Mesendoderm (in vitro differentiated cells): Measurements from ENCODE around the gene MEA1.
A peak's percentile ranks its signal among the peaks of the same experiment; 100 is the strongest.

Source experiments
- DNase-seq: peaks from one replicate; pipeline ENCODE4 v3.0.0; 2013
- H2AK5ac ChIP-seq: 2 replicates; pipeline ENCODE4 v1.6.1; 2013; ENCODE audit warnings: low read length, inconsistent platforms
- H2BK120ac ChIP-seq: 2 replicates; pipeline ENCODE4 v1.6.1; 2013; ENCODE audit warnings: low read depth, mild to moderate bottlenecking, low read length, moderate library complexity, mixed read lengths
- H2BK15ac ChIP-seq: replicated peaks from 2 replicates; pipeline ENCODE4 v1.6.1; 2013; ENCODE audit warnings: low read depth, mild to moderate bottlenecking, moderate library complexity
- H2BK5ac ChIP-seq: 2 replicates; pipeline ENCODE4 v1.6.1; 2013; ENCODE audit warnings: low read length, inconsistent platforms
- H3K18ac ChIP-seq: 2 replicates; pipeline ENCODE4 v1.6.1; 2013; ENCODE audit warnings: mild to moderate bottlenecking, low read length, mixed read lengths
- H3K23ac ChIP-seq: one replicate; pipeline ENCODE4 v1.6.1; 2013; ENCODE audit warnings: low read length
- H3K27ac ChIP-seq: 2 replicates; pipeline ENCODE4 v1.5.1; 2013; ENCODE audit warnings: low read depth, mild to moderate bottlenecking, inconsistent platforms, low read length, moderate library complexity
- H3K27me3 ChIP-seq: 2 replicates; pipeline ENCODE4 v1.6.1; 2013; ENCODE audit warnings: low read length, control low read depth, mild to moderate bottlenecking, inconsistent platforms; ENCODE audit not compliant: insufficient read depth, poor library complexity
- H3K36me3 ChIP-seq: 2 replicates; pipeline ENCODE4 v1.6.1; 2013; ENCODE audit warnings: low read length, inconsistent platforms; ENCODE audit not compliant: control insufficient read depth, insufficient read depth
- H3K4ac ChIP-seq: one replicate; pipeline ENCODE4 v1.6.1; 2013; ENCODE audit warnings: low read depth, mild to moderate bottlenecking, low read length, moderate library complexity
- H3K4me1 ChIP-seq: 2 replicates; pipeline ENCODE4 v1.6.1; 2013; ENCODE audit warnings: low read depth, low read length, inconsistent platforms; ENCODE audit not compliant: control insufficient read depth
- H3K4me2 ChIP-seq: 2 replicates; pipeline ENCODE4 v1.6.1; 2013; ENCODE audit warnings: low read length
- H3K4me3 ChIP-seq: 2 replicates; pipeline ENCODE4 v1.5.1; 2013; ENCODE audit warnings: mild to moderate bottlenecking, low read length
- H3K56ac ChIP-seq: one replicate; pipeline ENCODE4 v1.6.1; 2013; ENCODE audit warnings: low read length
- H3K79me1 ChIP-seq: 2 replicates; pipeline ENCODE4 v1.6.1; 2013; ENCODE audit warnings: low read length, inconsistent platforms
- H3K79me2 ChIP-seq: 2 replicates; pipeline ENCODE4 v1.6.1; 2013; ENCODE audit warnings: mild to moderate bottlenecking, low read length; ENCODE audit not compliant: control insufficient read depth, insufficient read depth
- H3K9ac ChIP-seq: 2 replicates; pipeline ENCODE4 v1.6.1; 2013; ENCODE audit warnings: low read length, inconsistent platforms
- H4K5ac ChIP-seq: one replicate; pipeline ENCODE4 v1.6.1; 2013; ENCODE audit warnings: low read length
- H4K8ac ChIP-seq: one replicate; pipeline ENCODE4 v1.6.1; 2013; ENCODE audit warnings: low read depth, mild to moderate bottlenecking, control low read depth, low read length, moderate library complexity
- WGBS: extraction: QIAGEN DNeasy Blood & Tissue Kit; methylation state at CpG from one replicate; pipeline ENCODE4 v1.1.7; 2013; ENCODE audit warnings: low lambda C conversion rate, missing lambda C conversion rate; ENCODE audit not compliant: insufficient coverage; ENCODE audit errors: extremely low coverage; 5-methylcytosine and 5-hydroxymethylcytosine counted together

The MEA1 gene

DNA sequence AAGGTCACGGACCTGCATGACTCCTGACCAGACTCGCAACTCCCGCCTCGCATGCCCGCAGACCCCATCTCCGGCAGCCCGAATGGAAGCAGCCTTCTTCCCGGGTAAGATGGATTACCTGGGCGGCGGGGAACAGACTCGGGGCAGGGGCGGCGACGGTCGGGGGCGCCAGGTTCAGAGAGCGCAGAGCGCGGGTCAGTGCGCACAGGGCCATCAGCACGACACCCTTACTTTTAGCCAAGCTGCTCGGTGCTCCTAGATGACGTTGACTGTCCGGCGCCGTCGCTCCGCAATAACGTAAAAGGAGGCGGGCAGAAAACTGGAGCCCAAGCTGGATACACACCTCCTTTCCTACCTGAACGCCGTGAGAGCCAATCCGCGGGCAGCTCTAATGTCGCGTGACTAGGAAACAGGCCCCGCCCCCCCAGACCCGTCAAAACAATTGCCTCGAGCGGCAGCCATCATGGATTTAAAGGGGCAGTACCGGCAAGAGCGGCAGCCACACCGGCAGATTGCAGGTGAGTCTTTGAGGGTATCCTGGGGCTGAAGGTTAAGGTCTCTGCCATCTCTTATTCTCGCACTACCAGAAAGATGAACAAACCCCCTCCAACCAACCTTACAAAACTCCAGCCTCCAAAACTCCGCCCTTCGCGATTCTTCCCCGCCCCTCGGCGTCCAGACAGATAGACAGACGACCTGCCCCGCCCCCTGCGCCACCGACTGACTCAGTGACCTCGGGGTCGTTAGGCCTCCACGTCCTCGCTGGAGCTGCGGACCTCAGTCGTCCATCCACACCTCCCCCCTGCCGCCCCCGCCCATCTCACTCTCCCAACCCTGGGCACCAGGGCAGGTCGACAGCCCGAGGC, 45.7 kb upstream of the MEA1 start, which contains the start of the genes KLC4 and MRPL2:
TSS of gene KLC4 (plus strand) at position 464 of the 866 bp plus-strand sequence. CDS start 1,705 bp downstream, outside the sequence.
TSS of gene MRPL2 (minus strand) at position 267 of the 866 bp plus-strand sequence. CDS start at position 214, 53 bp downstream.
- H3K4me3 ChIP-seq, result peak within 1 kb of the TSS; percentile 97
- H3K4me1 ChIP-seq, result peaks cover 6% of the 10 kb centered on the region
- H4K8ac ChIP-seq, result no peak within 1 kb of the TSS
- peak within 1 kb of the TSS; percentile 60 for H3K27ac ChIP-seq
- no CpG with 5 or more reads among the region's 64 CpGs for WGBS
- H3K4me2 ChIP-seq, result peak within 1 kb of the TSS; percentile 98
- H3K79me2 ChIP-seq, result peaks cover 13% of the 10 kb centered on the region
- H3K9ac ChIP-seq, result peak within 1 kb of the TSS; percentile 92
- H3K18ac ChIP-seq, result peak within 1 kb of the TSS; percentile 88
- peaks cover 17% of the 10 kb centered on the region for H3K79me1 ChIP-seq
- no peaks in the 10 kb centered on the region for H3K27me3 ChIP-seq
- H2BK15ac ChIP-seq, result no peak within 1 kb of the TSS
- H2BK120ac ChIP-seq, result no peak within 1 kb of the TSS
- no peak within 1 kb of the TSS for H3K23ac ChIP-seq
- DNase-seq, result peak; percentile 100
- H2AK5ac ChIP-seq, result peak within 1 kb of the TSS; percentile 90
- H3K4ac ChIP-seq, result peak within 1 kb of the TSS; percentile 88
- peak within 1 kb of the TSS; percentile 90 for H2BK5ac ChIP-seq
- H4K5ac ChIP-seq, result peak within 1 kb of the TSS; percentile 12
- peak within 1 kb of the TSS; percentile 95 for H3K56ac ChIP-seq
- no peaks in the 10 kb centered on the region for H3K36me3 ChIP-seq

DNA sequence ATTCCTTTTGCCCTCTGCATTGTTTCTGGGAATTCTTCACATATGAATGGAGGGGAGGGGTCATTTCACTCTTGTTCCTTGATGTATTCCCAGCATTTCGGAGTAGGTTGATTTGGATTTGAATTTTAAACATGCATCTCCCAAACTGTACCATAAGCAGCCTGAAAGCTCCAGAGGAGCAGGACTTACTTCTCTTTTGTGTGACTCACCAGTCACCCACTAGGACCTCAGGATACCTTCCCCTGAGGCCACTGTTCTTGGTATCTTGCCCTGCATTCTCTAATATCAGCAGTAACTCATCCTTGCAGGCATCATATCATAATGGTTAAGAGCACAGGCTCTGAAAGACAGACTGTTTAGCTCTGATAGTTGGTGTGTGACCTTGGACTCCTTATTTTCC, 44.8 kb upstream of the MEA1 start:
- H3K4me2 ChIP-seq, result peak overlapping the region; percentile 98
- H3K27me3 ChIP-seq, result no peaks in the 10 kb centered on the region
- H3K56ac ChIP-seq, result peak overlapping the region; percentile 95
- H3K18ac ChIP-seq, result no peak overlapping the region
- no peak overlapping the region for H2BK120ac ChIP-seq
- WGBS, result no CpG with 5 or more reads among the region's 1 CpG
- no peak overlapping the region for H2BK15ac ChIP-seq
- H4K5ac ChIP-seq, result no peak overlapping the region
- no peak for DNase-seq
- H3K27ac ChIP-seq, result no peak overlapping the region
- peaks cover 6% of the 10 kb centered on the region for H3K4me1 ChIP-seq
- no peak overlapping the region for H3K23ac ChIP-seq
- peak overlapping the region; percentile 92 for H3K9ac ChIP-seq
- peaks cover 17% of the 10 kb centered on the region for H3K79me1 ChIP-seq
- peaks cover 13% of the 10 kb centered on the region for H3K79me2 ChIP-seq
- peak overlapping the region; percentile 71 for H2AK5ac ChIP-seq
- H4K8ac ChIP-seq, result no peak overlapping the region
- no peaks in the 10 kb centered on the region for H3K36me3 ChIP-seq
- no peak overlapping the region for H3K4ac ChIP-seq
- no peak overlapping the region for H2BK5ac ChIP-seq
- peak overlapping the region; percentile 97 for H3K4me3 ChIP-seq

DNA sequence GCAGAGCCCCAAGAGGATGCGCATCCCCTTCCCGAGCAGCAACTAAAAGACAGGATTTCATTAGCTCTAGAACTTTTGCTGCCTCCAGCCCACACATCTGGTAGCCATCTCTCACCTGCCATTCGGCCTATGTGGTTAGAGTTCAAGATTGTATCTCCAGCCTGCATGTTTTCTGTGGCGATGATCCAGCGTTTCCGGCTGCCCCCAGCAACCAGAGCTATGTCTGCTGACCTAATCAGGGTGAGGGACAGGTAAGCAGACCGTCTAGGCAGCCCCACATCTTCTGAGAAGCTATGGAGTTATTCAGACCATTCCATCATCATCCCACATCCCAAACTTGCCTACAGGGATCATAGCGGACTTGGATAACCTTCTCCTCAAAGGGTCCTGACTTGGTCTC, 42.2 kb upstream of the MEA1 start:
- no peak overlapping the region for H3K27ac ChIP-seq
- H3K56ac ChIP-seq, result no peak overlapping the region
- peaks cover 16% of the 10 kb centered on the region for H3K79me2 ChIP-seq
- H3K4me2 ChIP-seq, result no peak overlapping the region
- DNase-seq, result no peak
- H3K4ac ChIP-seq, result no peak overlapping the region
- WGBS, result no CpG with 5 or more reads among the region's 8 CpGs
- H2AK5ac ChIP-seq, result no peak overlapping the region
- H3K18ac ChIP-seq, result no peak overlapping the region
- H4K5ac ChIP-seq, result no peak overlapping the region
- H3K36me3 ChIP-seq, result no peaks in the 10 kb centered on the region
- H3K79me1 ChIP-seq, result peaks cover 26% of the 10 kb centered on the region
- H3K4me1 ChIP-seq, result peaks cover 10% of the 10 kb centered on the region
- H4K8ac ChIP-seq, result no peak overlapping the region
- H2BK120ac ChIP-seq, result no peak overlapping the region
- no peaks in the 10 kb centered on the region for H3K27me3 ChIP-seq
- no peak overlapping the region for H2BK15ac ChIP-seq
- H3K4me3 ChIP-seq, result no peak overlapping the region
- H3K9ac ChIP-seq, result no peak overlapping the region
- no peak overlapping the region for H3K23ac ChIP-seq
- H2BK5ac ChIP-seq, result no peak overlapping the region

DNA sequence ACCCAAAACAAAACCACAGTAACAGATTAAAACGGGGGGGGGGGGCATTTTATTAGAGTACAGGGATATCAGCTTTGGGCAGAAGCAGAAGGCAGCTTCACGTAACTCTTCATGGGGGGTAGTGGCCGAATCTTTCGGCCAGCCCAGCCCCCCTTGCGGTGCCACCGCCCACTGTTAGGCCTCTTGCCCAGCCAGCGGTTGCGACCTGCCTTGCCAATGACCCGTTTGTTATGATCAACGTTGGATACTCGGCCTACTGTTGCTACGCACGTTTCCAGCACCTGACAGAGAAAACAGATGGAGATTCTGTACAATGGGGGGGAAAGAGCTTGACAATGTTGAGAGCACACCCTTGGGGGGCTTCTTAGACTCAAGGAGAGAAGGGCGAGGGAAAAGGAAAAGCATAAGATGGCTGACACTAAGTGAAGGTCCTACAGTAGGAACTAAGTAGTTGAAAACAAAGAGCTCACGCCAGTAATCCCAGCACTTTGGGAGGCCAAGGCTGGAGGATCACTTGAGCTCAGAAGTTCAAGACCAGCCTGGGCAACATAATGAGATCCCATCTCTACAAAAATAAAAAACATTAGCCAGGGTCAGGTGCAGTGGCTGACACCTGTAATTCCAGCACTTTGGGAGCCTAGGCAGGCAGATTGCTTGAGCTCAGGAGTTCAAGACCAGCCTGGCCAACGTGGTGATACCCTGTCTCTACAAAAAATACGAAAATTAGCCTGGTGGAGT, 40.6 kb upstream of the MEA1 start:
- H2AK5ac ChIP-seq, result no peak overlapping the region
- peaks cover 2% of the 10 kb centered on the region for H3K36me3 ChIP-seq
- no peak overlapping the region for H2BK15ac ChIP-seq
- H2BK5ac ChIP-seq, result no peak overlapping the region
- WGBS, result no CpG with 5 or more reads among the region's 17 CpGs
- H3K4me2 ChIP-seq, result no peak overlapping the region
- H3K56ac ChIP-seq, result no peak overlapping the region
- H2BK120ac ChIP-seq, result no peak overlapping the region
- peak overlapping the region; percentile 39 for H3K9ac ChIP-seq
- no peak for DNase-seq
- no peak overlapping the region for H3K4ac ChIP-seq
- H3K79me2 ChIP-seq, result peaks cover 16% of the 10 kb centered on the region
- peaks cover 8% of the 10 kb centered on the region for H3K4me1 ChIP-seq
- no peak overlapping the region for H3K18ac ChIP-seq
- no peaks in the 10 kb centered on the region for H3K27me3 ChIP-seq
- no peak overlapping the region for H4K5ac ChIP-seq
- H4K8ac ChIP-seq, result no peak overlapping the region
- no peak overlapping the region for H3K23ac ChIP-seq
- peaks cover 24% of the 10 kb centered on the region for H3K79me1 ChIP-seq
- no peak overlapping the region for H3K4me3 ChIP-seq
- no peak overlapping the region for H3K27ac ChIP-seq

DNA sequence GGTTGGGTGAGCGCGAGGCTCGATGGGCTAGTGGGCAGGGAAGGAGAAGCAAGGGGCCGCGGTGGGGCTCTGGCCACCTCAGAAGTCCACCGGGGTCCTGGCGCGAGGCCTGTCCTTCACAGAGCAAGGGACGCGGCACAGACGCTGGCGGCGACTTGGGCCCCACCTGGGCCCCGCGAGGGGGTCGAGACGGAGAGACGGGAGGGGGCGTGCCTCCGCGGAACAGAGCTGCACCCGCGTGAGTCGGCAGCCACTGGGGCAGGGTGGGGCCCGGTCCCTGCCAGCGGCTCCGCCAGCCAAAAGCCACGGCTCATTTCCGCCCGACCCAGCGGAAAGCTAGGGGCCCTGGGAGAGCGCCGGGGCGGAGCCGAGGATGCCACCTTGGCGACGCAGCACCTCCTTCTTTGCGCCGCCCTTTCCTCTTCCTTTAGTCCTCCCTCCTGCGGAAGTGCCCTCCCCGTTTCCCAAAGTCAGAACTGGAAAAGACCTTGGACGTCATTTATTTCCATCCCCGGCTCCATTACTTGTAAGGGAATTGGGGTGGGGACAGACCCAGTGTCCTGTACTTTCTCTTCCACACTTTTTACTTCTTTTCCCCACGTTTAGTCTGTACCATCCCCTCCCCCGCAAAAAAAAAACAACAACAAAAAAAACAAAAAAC, 39.9 kb upstream of the MEA1 start, which contains the start of gene CUL7:
TSS of gene CUL7 (minus strand) at position 307 of the 661 bp plus-strand sequence. CDS start 1,063 bp downstream, outside the sequence.
- Histone ChIP-seq H3K4me2 (peak within 1 kb of the TSS; percentile 89), H3K79me2 (peaks cover 12% of the 10 kb centered on the region), H3K36me3 (peaks cover 2% of the 10 kb centered on the region), H2AK5ac (peak within 1 kb of the TSS; percentile 68), H3K23ac (peak within 1 kb of the TSS; percentile 83), H3K4me1 (peaks cover 8% of the 10 kb centered on the region), H3K27ac (peak within 1 kb of the TSS; percentile 81), H4K8ac (no peak within 1 kb of the TSS), H3K9ac (peak within 1 kb of the TSS; percentile 98), H3K79me1 (peaks cover 21% of the 10 kb centered on the region), H3K4me3 (peak within 1 kb of the TSS; percentile 73), H2BK15ac (no peak within 1 kb of the TSS), H2BK120ac (no peak within 1 kb of the TSS), H3K27me3 (no peaks in the 10 kb centered on the region), H4K5ac (no peak within 1 kb of the TSS), H3K4ac (peak within 1 kb of the TSS; percentile 95), H3K56ac (peak within 1 kb of the TSS; percentile 94), H2BK5ac (peak within 1 kb of the TSS; percentile 90), H3K18ac (peak within 1 kb of the TSS; percentile 54)
- DNase-seq, result peak; percentile 96
- 100% methylated on average over 1 of the region's 45 CpGs for WGBS
